Uterus (tissue), 4 donors: ENCODE data around the gene SEC24D. TPM values are rescaled to one million over a fixed set of nuclear protein-coding genes. Genes with fewer than 3 reads are reported as not detected.

ENCODE experiments used
- DNase-seq, 2 donors: peaks; one replicate each; pipeline ENCODE4 v3.0.0-alpha.2; 2019 to 2020
- H3K27ac ChIP-seq, 2 donors: fragments of 200-600 bp; sonication (generic); 1 replicate in 1 of 2; 2 replicates in 1 of 2; pipeline ENCODE4 v1.5.1; 2016 to 2018
- H3K27me3 ChIP-seq, 2 donors: fragments of 200-600 bp; sonication (generic); one replicate each; pipeline ENCODE4 v1.5.1; 2018 to 2019; ENCODE audit warnings: control low read depth in 1 of 2
- H3K36me3 ChIP-seq, 2 donors: fragments of 200-600 bp; sonication (generic); one replicate each; pipeline ENCODE4 v1.5.1; 2019; ENCODE audit warnings: control low read depth in 1 of 2
- H3K4me1 ChIP-seq, 2 donors: fragments of 200-600 bp; sonication (generic); one replicate each; pipeline ENCODE4 v1.5.1; 2018 to 2019; ENCODE audit warnings: control low read depth in 1 of 2
- H3K4me3 ChIP-seq, 2 donors: fragments of 200-600 bp; sonication (generic); 1 replicate in 1 of 2; 2 replicates in 1 of 2; pipeline ENCODE4 v1.5.1; 2018 to 2019; ENCODE audit warnings: mild to moderate bottlenecking in 1 of 2
- H3K9me3 ChIP-seq, 2 donors: fragments of 200-600 bp; sonication (generic); one replicate each; pipeline ENCODE4 v1.5.1; 2019; ENCODE audit warnings: control low read depth in 1 of 2
- CTCF ChIP-seq, 4 experiments: fragments of 200-600 bp in 2 of 4; fragments of 450-650 bp in 2 of 4; sonication (generic) in 2 of 4; IDR thresholded peaks; one replicate each; pipeline ENCODE4 v1.5.1; 2016 to 2019; ENCODE audit warnings: antibody characterized with exemption in 4 of 4, mild to moderate bottlenecking in 2 of 4, moderate library complexity in 1 of 4
- POLR2A ChIP-seq, 2 donors: fragments of 450-650 bp; IDR thresholded peaks; one replicate each; pipeline ENCODE4 v1.6.1; 2016; ENCODE audit warnings: antibody characterized with exemption in 2 of 2, mild to moderate bottlenecking in 1 of 2, moderate library complexity in 1 of 2
- intact Hi-C: fragments of 100-400 bp; cut with DNase I; formaldehyde crosslinking; loops from one replicate; pipeline ENCODE4 v1.15.1; 2023; ENCODE audit warnings: low total_unique reads
- total RNA-seq, 4 donors: library from RNA; depleted of rRNA in 3 of 4; stranded (reverse); fragments of >200 nt in 3 of 4; gene quantifications; one replicate each; pipeline versions ENCODE4 v1.1.0 to v1.2.4, GENCODE V29; 2014 to 2023
- donor health status: DM: yes; HTN: yes; CAD: no.

SEC24D gene
- total RNA-seq, 4 donors from 2014 or later, result 26.1 to 107 (median 61.0) TPM

- Histone ChIP-seq H3K36me3 (no peaks in the 10 kb centered on the region), H3K27me3 (no peaks in the 10 kb centered on the region), H3K4me1 (no peaks in the 10 kb centered on the region), H3K9me3 (no peaks in the 10 kb centered on the region), H3K4me3 (no peak overlapping the region), H3K27ac (peak overlapping the region in 1 of 2 donors; percentile 97)
- DNase-seq, result no peak
- intact Hi-C loops, result no loop called here
- no peak for TF ChIP-seq POLR2A (IDR thresholded peaks at IDR 0.05)
- no peak for TF ChIP-seq CTCF (IDR thresholded peaks at IDR 0.05)
These were observed 92.1 kb downstream of the SEC24D start for GRCh38 chr4:118743867-118744266.

GRCh38 chr4:118742050-118742449 lies 93.9 kb downstream of the SEC24D start:
- no peak for DNase-seq
- Histone ChIP-seq H3K9me3 (no peaks in the 10 kb centered on the region), H3K4me1 (no peaks in the 10 kb centered on the region), H3K36me3 (no peaks in the 10 kb centered on the region), H3K27me3 (no peaks in the 10 kb centered on the region), H3K4me3 (no peak overlapping the region), H3K27ac (peak overlapping the region; percentile 53 to 73)
- no peak for TF ChIP-seq CTCF (IDR thresholded peaks at IDR 0.05)
- no peak for TF ChIP-seq POLR2A (IDR thresholded peaks at IDR 0.05)
- intact Hi-C loops, result no loop called here

GRCh38 chr4:118741301-118741855 lies 94.5 kb downstream of the SEC24D start:
- H3K36me3 ChIP-seq, result no peaks in the 10 kb centered on the region
- intact Hi-C loops, result no loop called here
- TF ChIP-seq POLR2A (IDR thresholded peaks at IDR 0.05), result no peak
- TF ChIP-seq CTCF (IDR thresholded peaks at IDR 0.05), result no peak
- no peaks in the 10 kb centered on the region for H3K4me1 ChIP-seq
- no peak for DNase-seq
- no peak overlapping the region for H3K4me3 ChIP-seq
- no peaks in the 10 kb centered on the region for H3K9me3 ChIP-seq
- peak overlapping the region; percentile 53 to 73 for H3K27ac ChIP-seq
- no peaks in the 10 kb centered on the region for H3K27me3 ChIP-seq

GRCh38 chr4:118740869-118741268 lies 95.1 kb downstream of the SEC24D start:
- intact Hi-C loops, result no loop called here
- peak overlapping the region; percentile 53 to 73 for H3K27ac ChIP-seq
- no peaks in the 10 kb centered on the region for H3K4me1 ChIP-seq
- TF ChIP-seq POLR2A (IDR thresholded peaks at IDR 0.05) (no peak), CTCF (IDR thresholded peaks at IDR 0.05) (peak in 3 of 4 experiments; percentile 45 to 58 (median 57))
- no peak for DNase-seq
- H3K9me3 ChIP-seq, result no peaks in the 10 kb centered on the region
- no peaks in the 10 kb centered on the region for H3K27me3 ChIP-seq
- H3K4me3 ChIP-seq, result no peak overlapping the region
- H3K36me3 ChIP-seq, result no peaks in the 10 kb centered on the region

GRCh38 chr4:118739022-118739713 lies 96.8 kb downstream of the SEC24D start:
- intact Hi-C loops, result loop anchor here (10.0 kb wide), 1 partner anchor 236 kb away; no protein-coding TSS in a partner anchor
- Histone ChIP-seq H3K27me3 (no peaks in the 10 kb centered on the region), H3K4me1 (no peaks in the 10 kb centered on the region), H3K36me3 (no peaks in the 10 kb centered on the region), H3K27ac (no peak overlapping the region), H3K9me3 (no peaks in the 10 kb centered on the region), H3K4me3 (no peak overlapping the region)
- no peak for DNase-seq
- no peak for TF ChIP-seq POLR2A (IDR thresholded peaks at IDR 0.05)
- TF ChIP-seq CTCF (IDR thresholded peaks at IDR 0.05), result no peak
